DOHH2 (cell line): ENCODE data around the gene OR51B4.

ENCODE experiments used
- EZH2phosphoT487 ChIP-seq: fragments of 200-600 bp; sonication (generic); IDR thresholded peaks from 2 replicates; pipeline ENCODE4 v1.6.1; 2017; ENCODE audit warnings: borderline replicate concordance, mild to moderate bottlenecking, antibody characterized with exemption, low read length, moderate library complexity, mixed read lengths
- TF ChIP-seq, protein P1 (sequence below): fragments of 200-600 bp; sonication (generic); IDR thresholded peaks from one replicate; pipeline ENCODE4 v1.5.1; 2014; ENCODE audit warnings: antibody characterized with exemption, mild to moderate bottlenecking, low read depth, low read length; ENCODE audit not compliant: poor library complexity, severe bottlenecking

DNA sequence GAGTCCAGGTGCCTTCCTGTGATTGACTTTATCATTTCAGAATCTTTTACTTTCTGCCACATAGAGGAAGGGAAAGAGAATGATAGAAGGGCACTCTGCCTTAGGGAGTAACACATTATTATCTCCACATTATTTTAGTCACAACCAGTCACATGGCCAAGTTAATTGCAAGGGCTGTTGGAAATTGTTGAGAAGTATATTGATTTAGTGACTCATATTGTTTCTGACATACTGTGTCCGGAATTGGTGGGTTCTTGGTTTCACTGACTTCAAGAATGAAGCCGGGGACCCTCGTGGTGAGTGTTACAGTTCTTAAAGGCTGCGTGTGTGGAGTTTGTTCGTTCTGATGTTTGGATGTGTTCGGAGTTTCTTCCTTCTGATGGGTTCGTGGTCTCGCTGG lies 8.7 kb downstream of the OR51B4 start:
- TF ChIP-seq, protein P1, sequence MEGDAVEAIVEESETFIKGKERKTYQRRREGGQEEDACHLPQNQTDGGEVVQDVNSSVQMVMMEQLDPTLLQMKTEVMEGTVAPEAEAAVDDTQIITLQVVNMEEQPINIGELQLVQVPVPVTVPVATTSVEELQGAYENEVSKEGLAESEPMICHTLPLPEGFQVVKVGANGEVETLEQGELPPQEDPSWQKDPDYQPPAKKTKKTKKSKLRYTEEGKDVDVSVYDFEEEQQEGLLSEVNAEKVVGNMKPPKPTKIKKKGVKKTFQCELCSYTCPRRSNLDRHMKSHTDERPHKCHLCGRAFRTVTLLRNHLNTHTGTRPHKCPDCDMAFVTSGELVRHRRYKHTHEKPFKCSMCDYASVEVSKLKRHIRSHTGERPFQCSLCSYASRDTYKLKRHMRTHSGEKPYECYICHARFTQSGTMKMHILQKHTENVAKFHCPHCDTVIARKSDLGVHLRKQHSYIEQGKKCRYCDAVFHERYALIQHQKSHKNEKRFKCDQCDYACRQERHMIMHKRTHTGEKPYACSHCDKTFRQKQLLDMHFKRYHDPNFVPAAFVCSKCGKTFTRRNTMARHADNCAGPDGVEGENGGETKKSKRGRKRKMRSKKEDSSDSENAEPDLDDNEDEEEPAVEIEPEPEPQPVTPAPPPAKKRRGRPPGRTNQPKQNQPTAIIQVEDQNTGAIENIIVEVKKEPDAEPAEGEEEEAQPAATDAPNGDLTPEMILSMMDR, result no peak
- no peak for TF ChIP-seq EZH2phosphoT487
